SK-N-SH (cell line): Measurements from ENCODE around the gene PTPN23. TPM values are rescaled to one million over a fixed set of nuclear protein-coding genes. Genes with fewer than 3 reads are reported as not detected.
A peak's percentile ranks its signal among the peaks of the same experiment; 100 is the strongest.

ENCODE experiments used
- CTCF ChIA-PET: fragments of 300-600, 350-600 bp; formaldehyde crosslinking; extraction: SDS; loops from one replicate; lab custom pipeline; 2021; lab: Yijun Ruan, JAX
- POLR2A ChIA-PET: fragments of 350-600 bp; sonication (Branson Sonifier 250); formaldehyde crosslinking; extraction: SDS; loops from one replicate; lab custom pipeline; 2020; ENCODE audit warnings: antibody characterized with exemption, inconsistent platforms; lab: Yijun Ruan, JAX
- DNase-seq: peaks from one replicate; pipeline ENCODE4 v3.0.0; 2012
- H2AFZ ChIP-seq: fragments of 200-600 bp; sonication (generic); 2 replicates; pipeline ENCODE4 v1.8.1; 2016; ENCODE audit warnings: antibody characterized with exemption, mild to moderate bottlenecking, low read depth
- H3F3A ChIP-seq: fragments of 200-600 bp; sonication (generic); replicated peaks from 2 replicates; pipeline ENCODE3; 2016; ENCODE audit warnings: antibody characterized with exemption, mild to moderate bottlenecking; ENCODE audit not compliant: insufficient read depth
- H3K27ac ChIP-seq, 2 experiments: fragments of 200-500 bp in 1 of 2; fragments of 200-600 bp in 1 of 2; sonication (Bioruptor generic) in 1 of 2; sonication (generic), shearing (Covaris generic) in 1 of 2; 2 replicates each; pipeline versions ENCODE4 v1.5.1 to v1.6.1; 2014 to 2016; ENCODE audit warnings: low read depth in 2 of 2, inconsistent platforms in 1 of 2, low read length in 1 of 2, mild to moderate bottlenecking in 1 of 2, mixed read lengths in 1 of 2
- H3K27me3 ChIP-seq: fragments of 200-600 bp; sonication (generic), shearing (Covaris generic); 2 replicates; pipeline ENCODE4 v1.6.1; 2016; ENCODE audit warnings: mixed run types; ENCODE audit not compliant: insufficient read depth
- H3K36me3 ChIP-seq, 2 experiments: fragments of 200-500 bp in 1 of 2; fragments of 200-600 bp in 1 of 2; sonication (Bioruptor generic) in 1 of 2; sonication (generic) in 1 of 2; replicated peaks in 1 of 2; 2 replicates each; pipeline versions ENCODE3 to v1.5.1; 2014 to 2016; ENCODE audit warnings: low read length in 1 of 2, mild to moderate bottlenecking in 1 of 2; ENCODE audit not compliant: insufficient read depth in 2 of 2, control insufficient read depth in 1 of 2
- H3K4me1 ChIP-seq, 2 experiments: fragments of 200-500 bp in 1 of 2; fragments of 200-600 bp in 1 of 2; sonication (Bioruptor generic) in 1 of 2; sonication (generic), shearing (Covaris generic) in 1 of 2; 2 replicates each; pipeline versions ENCODE4 v1.5.1 to v1.6.1; 2014 to 2016; ENCODE audit warnings: low read depth in 1 of 2, low read length in 1 of 2, mixed run types in 1 of 2; ENCODE audit not compliant: insufficient read depth in 2 of 2, control insufficient read depth in 1 of 2
- H3K4me2 ChIP-seq: fragments of 200-600 bp; sonication (generic), shearing (Covaris generic); 2 replicates; pipeline ENCODE4 v1.6.1; 2017; ENCODE audit warnings: mixed run types
- H3K4me3 ChIP-seq, 2 experiments: fragments of 200-500 bp in 1 of 2; fragments of 200-600 bp in 1 of 2; sonication (Bioruptor generic) in 1 of 2; sonication (generic), shearing (Covaris generic) in 1 of 2; 2 replicates each; pipeline versions ENCODE4 v1.5.1 to v1.8.1; 2014 to 2016; ENCODE audit warnings: low read depth in 2 of 2, inconsistent platforms in 1 of 2, low read length in 1 of 2, mild to moderate bottlenecking in 1 of 2, mixed read lengths in 1 of 2, moderate library complexity in 1 of 2
- H3K79me2 ChIP-seq: fragments of 200-600 bp; sonication (generic); 2 replicates; pipeline ENCODE4 v1.8.1; 2017; ENCODE audit warnings: mild to moderate bottlenecking; ENCODE audit not compliant: insufficient read depth
- H3K9ac ChIP-seq: fragments of 200-600 bp; sonication (generic); 2 replicates; pipeline ENCODE4 v1.6.1; 2017; ENCODE audit warnings: mixed run types
- H3K9me2 ChIP-seq: fragments of 200-600 bp; sonication (generic); 2 replicates; pipeline ENCODE4 v1.6.1; 2017; ENCODE audit warnings: mixed run types
- H3K9me3 ChIP-seq: fragments of 200-600 bp; sonication (generic); 2 replicates; pipeline ENCODE4 v1.6.1; 2017; ENCODE audit warnings: mixed run types, mild to moderate bottlenecking, moderate library complexity
- H4K20me1 ChIP-seq: fragments of 200-600 bp; sonication (generic); 2 replicates; pipeline ENCODE4 v1.6.1; 2017; ENCODE audit warnings: mild to moderate bottlenecking, mixed run types; ENCODE audit not compliant: insufficient read depth
- CHD2 ChIP-seq: fragments of 150-350 bp; IDR thresholded peaks from 2 replicates; pipeline ENCODE4 v1.6.1; 2018; ENCODE audit warnings: low read length; ENCODE audit not compliant: partially characterized antibody
- ELF1 ChIP-seq: IDR thresholded peaks from 2 replicates; pipeline ENCODE4 v1.4.0; 2012
- EZH2phosphoT487 ChIP-seq: fragments of 200-600 bp; sonication (generic); IDR thresholded peaks from 2 replicates; pipeline ENCODE4 v1.6.1; 2017; ENCODE audit warnings: low read depth, mixed run types, mild to moderate bottlenecking, antibody characterized with exemption, moderate library complexity, borderline replicate concordance
- FOSL2 ChIP-seq: IDR thresholded peaks from 2 replicates; pipeline ENCODE4 v1.4.0; 2012; ENCODE audit warnings: low read depth, mild to moderate bottlenecking, moderate library complexity, borderline replicate concordance
- FOXJ3 ChIP-seq: sonication (generic); formaldehyde crosslinking; IDR thresholded peaks from 2 replicates; pipeline ENCODE4 v1.5.1; 2020; ENCODE audit warnings: mild to moderate bottlenecking, missing genetic modification reagents
- FOXM1 ChIP-seq: IDR thresholded peaks from 2 replicates; pipeline ENCODE4 v1.4.0; 2012; ENCODE audit warnings: low read depth, mild to moderate bottlenecking
- GABPA ChIP-seq: IDR thresholded peaks from 2 replicates; pipeline ENCODE4 v1.4.0; 2012; ENCODE audit warnings: low read depth, mild to moderate bottlenecking
- GATA2 ChIP-seq: sonication (generic); formaldehyde crosslinking; IDR thresholded peaks from 2 replicates; pipeline ENCODE4 v1.5.0; 2020; ENCODE audit warnings: mild to moderate bottlenecking, missing genetic modification reagents
- JUND ChIP-seq: IDR thresholded peaks from 2 replicates; pipeline ENCODE4 v1.4.0; 2012
- MXI1 ChIP-seq: IDR thresholded peaks from 2 replicates; pipeline ENCODE4 v1.6.1; 2012; ENCODE audit warnings: mild to moderate bottlenecking, low read depth, low read length, improper control_type of control experiment
- NFIC ChIP-seq: IDR thresholded peaks from 2 replicates; pipeline ENCODE4 v1.4.0; 2012; ENCODE audit warnings: borderline replicate concordance
- NRF1 ChIP-seq: IDR thresholded peaks from 2 replicates; pipeline ENCODE4 v1.6.1; 2012; ENCODE audit warnings: low read depth, mild to moderate bottlenecking, low read length
- POLR2AphosphoS5 ChIP-seq: IDR thresholded peaks from 2 replicates; pipeline ENCODE4 v1.6.1; 2012; ENCODE audit warnings: low read depth, low read length
- RAD21 ChIP-seq: IDR thresholded peaks from 2 replicates; pipeline ENCODE4 v1.6.1; 2012; ENCODE audit warnings: mild to moderate bottlenecking, low read length
- RCOR1 ChIP-seq: fragments of 150-350 bp; IDR thresholded peaks from 2 replicates; pipeline ENCODE4 v1.6.1; 2017; ENCODE audit warnings: antibody characterized with exemption, low read length
- RFX5 ChIP-seq: IDR thresholded peaks from 2 replicates; pipeline ENCODE4 v1.6.1; 2012; ENCODE audit warnings: mild to moderate bottlenecking, improper control_type of control experiment, low read length
- RXRA ChIP-seq: IDR thresholded peaks from 2 replicates; pipeline ENCODE4 v1.4.0; 2012; ENCODE audit warnings: low read depth, mild to moderate bottlenecking, borderline replicate concordance
- TCF12 ChIP-seq: IDR thresholded peaks from 2 replicates; pipeline ENCODE4 v1.4.0; 2012
- TEAD4 ChIP-seq: IDR thresholded peaks from 2 replicates; pipeline ENCODE4 v1.4.0; 2012; ENCODE audit warnings: mild to moderate bottlenecking, borderline replicate concordance; ENCODE audit not compliant: insufficient read depth
- YY1 ChIP-seq: IDR thresholded peaks from 2 replicates; pipeline ENCODE4 v1.4.0; 2012; ENCODE audit warnings: low read depth, mild to moderate bottlenecking
- WGBS: methylation state at CpG from one replicate; pipeline ENCODE4 v1.1.6; 2017; ENCODE audit warnings: low lambda C conversion rate; 5-methylcytosine and 5-hydroxymethylcytosine counted together
- polyA plus RNA-seq, 3 experiments: library from polyadenylated mRNA; depleted of rRNA; stranded (reverse); fragments of >200 nt; gene quantifications; 2 replicates each; pipeline ENCODE4 v1.2.3, GENCODE V29; 2012
- TF ChIP-seq, protein P1 (sequence below): IDR thresholded peaks from 2 replicates; pipeline ENCODE4 v1.4.0; 2012; ENCODE audit warnings: low read depth, borderline replicate concordance
- TF ChIP-seq, protein P2 (sequence below): fragments of 200-600 bp; sonication (generic); IDR thresholded peaks from 2 replicates; pipeline ENCODE4 v1.6.1; 2017; ENCODE audit warnings: antibody characterized with exemption, mild to moderate bottlenecking, moderate library complexity
- TF ChIP-seq, protein P3 (sequence below): fragments of 150-350 bp; IDR thresholded peaks from 2 replicates; pipeline ENCODE4 v1.6.1; 2016; ENCODE audit warnings: mild to moderate bottlenecking, low read depth, low read length
- TF ChIP-seq, protein P4 (sequence below): fragments of 150-350 bp; IDR thresholded peaks from 2 replicates; pipeline ENCODE4 v1.6.1; 2017; ENCODE audit warnings: antibody characterized with exemption, low read length, low read depth, borderline replicate concordance

PTPN23 gene
- polyA plus RNA-seq, 1 of the 3 experiments (the other 2 are of a cell fraction) = 10.9 TPM

DNA sequence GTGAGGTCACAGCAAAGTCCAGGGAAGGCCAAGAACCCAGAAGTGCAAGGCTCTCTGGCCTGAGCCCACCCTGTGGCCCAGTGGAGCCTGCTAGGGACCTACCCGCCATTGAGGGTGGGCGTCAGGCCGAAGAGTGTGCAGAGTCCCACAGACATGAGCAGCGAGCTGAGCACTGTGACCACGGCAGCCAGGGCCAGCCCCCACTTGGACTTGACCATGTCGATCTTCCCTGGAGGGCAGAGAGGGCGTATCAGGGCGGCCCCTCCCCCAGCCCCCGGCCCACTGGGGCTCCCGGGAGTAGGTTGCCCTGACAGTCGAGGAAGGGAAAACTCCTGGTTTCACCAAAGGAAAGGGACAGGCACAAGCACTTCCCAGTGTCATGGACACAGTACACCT is 44.6 kb downstream of the PTPN23 start:
- CTCF ChIA-PET = interaction anchor here (1.1 to 1.5 kb wide), 2 partner anchors 14 to 16 kb away, joined by 3 to 4 read pairs; no protein-coding TSS in a partner anchor

DNA sequence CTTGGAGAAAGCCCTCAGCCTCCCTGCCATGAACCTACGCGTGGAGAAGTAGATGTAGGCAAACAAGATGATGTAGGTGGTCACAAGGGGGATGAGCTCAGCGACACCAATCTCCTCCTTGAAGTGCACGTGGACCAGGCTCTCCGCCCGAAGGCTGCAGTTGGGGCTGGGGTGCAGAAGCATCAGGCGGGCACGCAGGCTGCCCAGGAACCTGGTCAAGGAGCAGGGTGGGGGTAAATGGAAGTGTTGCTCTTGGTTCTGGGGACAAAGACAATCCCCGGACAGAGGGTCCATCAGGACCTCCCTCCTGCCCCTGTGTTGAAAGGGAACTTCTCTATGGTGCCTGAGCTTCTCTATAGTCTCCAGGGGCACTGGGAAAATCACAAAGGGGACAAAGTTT is 45.1 kb downstream of the PTPN23 start:
- WGBS = 94% methylated on average over 3 of the region's 9 CpGs
- Histone ChIP-seq H3K9me2 (no peaks in the 10 kb centered on the region), H3K4me1 (peaks cover 0 to 21% of the 10 kb centered on the region in 2 experiments; a peak in 1 of 4 replicates), H3F3A (peaks cover 11% of the 10 kb centered on the region), H2AFZ (no peak overlapping the region), H3K4me3 (no peak overlapping the region), H3K27ac (no peak overlapping the region), H3K4me2 (no peak overlapping the region), H3K79me2 (no peaks in the 10 kb centered on the region), H3K27me3 (no peaks in the 10 kb centered on the region), H3K36me3 (peaks cover 3 to 47% of the 10 kb centered on the region in 2 experiments), H3K9ac (no peak overlapping the region), H4K20me1 (no peaks in the 10 kb centered on the region), H3K9me3 (no peaks in the 10 kb centered on the region)
- POLR2A ChIA-PET = no interaction called here
- CTCF ChIA-PET = interaction anchor here (1.1 to 1.5 kb wide), 3 partner anchors 14 to 50 kb away, joined by 3 to 4 read pairs (median 4); no protein-coding TSS in a partner anchor
- DNase-seq = peak; percentile 12
- TF ChIP-seq RFX5 (no peak), GATA2 (CRISPR knock-in tag) (no peak), NFIC (no peak), POLR2AphosphoS5 (no peak), GABPA (no peak), FOXM1 (no peak), RCOR1 (no peak), MXI1 (no peak), TEAD4 (no peak), FOXJ3 (CRISPR knock-in tag) (no peak), NRF1 (no peak), YY1 (no peak), RAD21 (no peak), CHD2 (no peak), JUND (no peak), FOSL2 (no peak), TCF12 (no peak)
- TF ChIP-seq, protein P1, sequence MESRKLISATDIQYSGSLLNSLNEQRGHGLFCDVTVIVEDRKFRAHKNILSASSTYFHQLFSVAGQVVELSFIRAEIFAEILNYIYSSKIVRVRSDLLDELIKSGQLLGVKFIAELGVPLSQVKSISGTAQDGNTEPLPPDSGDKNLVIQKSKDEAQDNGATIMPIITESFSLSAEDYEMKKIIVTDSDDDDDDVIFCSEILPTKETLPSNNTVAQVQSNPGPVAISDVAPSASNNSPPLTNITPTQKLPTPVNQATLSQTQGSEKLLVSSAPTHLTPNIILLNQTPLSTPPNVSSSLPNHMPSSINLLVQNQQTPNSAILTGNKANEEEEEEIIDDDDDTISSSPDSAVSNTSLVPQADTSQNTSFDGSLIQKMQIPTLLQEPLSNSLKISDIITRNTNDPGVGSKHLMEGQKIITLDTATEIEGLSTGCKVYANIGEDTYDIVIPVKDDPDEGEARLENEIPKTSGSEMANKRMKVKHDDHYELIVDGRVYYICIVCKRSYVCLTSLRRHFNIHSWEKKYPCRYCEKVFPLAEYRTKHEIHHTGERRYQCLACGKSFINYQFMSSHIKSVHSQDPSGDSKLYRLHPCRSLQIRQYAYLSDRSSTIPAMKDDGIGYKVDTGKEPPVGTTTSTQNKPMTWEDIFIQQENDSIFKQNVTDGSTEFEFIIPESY = no peak
- TF ChIP-seq, protein P2, sequence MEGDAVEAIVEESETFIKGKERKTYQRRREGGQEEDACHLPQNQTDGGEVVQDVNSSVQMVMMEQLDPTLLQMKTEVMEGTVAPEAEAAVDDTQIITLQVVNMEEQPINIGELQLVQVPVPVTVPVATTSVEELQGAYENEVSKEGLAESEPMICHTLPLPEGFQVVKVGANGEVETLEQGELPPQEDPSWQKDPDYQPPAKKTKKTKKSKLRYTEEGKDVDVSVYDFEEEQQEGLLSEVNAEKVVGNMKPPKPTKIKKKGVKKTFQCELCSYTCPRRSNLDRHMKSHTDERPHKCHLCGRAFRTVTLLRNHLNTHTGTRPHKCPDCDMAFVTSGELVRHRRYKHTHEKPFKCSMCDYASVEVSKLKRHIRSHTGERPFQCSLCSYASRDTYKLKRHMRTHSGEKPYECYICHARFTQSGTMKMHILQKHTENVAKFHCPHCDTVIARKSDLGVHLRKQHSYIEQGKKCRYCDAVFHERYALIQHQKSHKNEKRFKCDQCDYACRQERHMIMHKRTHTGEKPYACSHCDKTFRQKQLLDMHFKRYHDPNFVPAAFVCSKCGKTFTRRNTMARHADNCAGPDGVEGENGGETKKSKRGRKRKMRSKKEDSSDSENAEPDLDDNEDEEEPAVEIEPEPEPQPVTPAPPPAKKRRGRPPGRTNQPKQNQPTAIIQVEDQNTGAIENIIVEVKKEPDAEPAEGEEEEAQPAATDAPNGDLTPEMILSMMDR = no peak

More for the DNA sequence above, 44.6 kb downstream of the PTPN23 start:
- no peaks in the 10 kb centered on the region for H3K9me2 ChIP-seq
- H3K79me2 ChIP-seq = no peaks in the 10 kb centered on the region
- no peak overlapping the region for H3K4me3 ChIP-seq
- no peak overlapping the region for H3K4me2 ChIP-seq
- peak; percentile 23 for DNase-seq
- no peaks in the 10 kb centered on the region for H4K20me1 ChIP-seq
- no CpG with 5 or more reads among the region's 11 CpGs for WGBS
- POLR2A ChIA-PET = no interaction called here
- H3K9ac ChIP-seq = no peak overlapping the region
- H3K36me3 ChIP-seq = peaks cover 3 to 49% of the 10 kb centered on the region in 2 experiments
- no peaks in the 10 kb centered on the region for H3K27me3 ChIP-seq
- no peak overlapping the region for H3K27ac ChIP-seq
- peaks cover 0 to 24% of the 10 kb centered on the region in 2 experiments; a peak in 1 of 4 replicates for H3K4me1 ChIP-seq
- H3K9me3 ChIP-seq = no peaks in the 10 kb centered on the region
- no peak overlapping the region for H2AFZ ChIP-seq
- H3F3A ChIP-seq = peaks cover 11% of the 10 kb centered on the region
- no peak for TF ChIP-seq FOXM1
- no peak for TF ChIP-seq RXRA
- TF ChIP-seq ELF1 = no peak
- no peak for TF ChIP-seq EZH2phosphoT487
- TF ChIP-seq TCF12 = no peak
- TF ChIP-seq, protein P3, sequence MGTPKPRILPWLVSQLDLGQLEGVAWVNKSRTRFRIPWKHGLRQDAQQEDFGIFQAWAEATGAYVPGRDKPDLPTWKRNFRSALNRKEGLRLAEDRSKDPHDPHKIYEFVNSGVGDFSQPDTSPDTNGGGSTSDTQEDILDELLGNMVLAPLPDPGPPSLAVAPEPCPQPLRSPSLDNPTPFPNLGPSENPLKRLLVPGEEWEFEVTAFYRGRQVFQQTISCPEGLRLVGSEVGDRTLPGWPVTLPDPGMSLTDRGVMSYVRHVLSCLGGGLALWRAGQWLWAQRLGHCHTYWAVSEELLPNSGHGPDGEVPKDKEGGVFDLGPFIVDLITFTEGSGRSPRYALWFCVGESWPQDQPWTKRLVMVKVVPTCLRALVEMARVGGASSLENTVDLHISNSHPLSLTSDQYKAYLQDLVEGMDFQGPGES = no peak
- TF ChIP-seq, protein P4, sequence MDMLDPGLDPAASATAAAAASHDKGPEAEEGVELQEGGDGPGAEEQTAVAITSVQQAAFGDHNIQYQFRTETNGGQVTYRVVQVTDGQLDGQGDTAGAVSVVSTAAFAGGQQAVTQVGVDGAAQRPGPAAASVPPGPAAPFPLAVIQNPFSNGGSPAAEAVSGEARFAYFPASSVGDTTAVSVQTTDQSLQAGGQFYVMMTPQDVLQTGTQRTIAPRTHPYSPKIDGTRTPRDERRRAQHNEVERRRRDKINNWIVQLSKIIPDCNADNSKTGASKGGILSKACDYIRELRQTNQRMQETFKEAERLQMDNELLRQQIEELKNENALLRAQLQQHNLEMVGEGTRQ = no peak
